GM19240 (cell line): Measurements from ENCODE around the gene NT5C1A.

Experiments used
- DNase-seq: peaks from one replicate; pipeline ENCODE4 v3.0.0; 2011; ENCODE audit warnings: low spot score; ENCODE audit not compliant: insufficient read length

Gene NT5C1A

DNA sequence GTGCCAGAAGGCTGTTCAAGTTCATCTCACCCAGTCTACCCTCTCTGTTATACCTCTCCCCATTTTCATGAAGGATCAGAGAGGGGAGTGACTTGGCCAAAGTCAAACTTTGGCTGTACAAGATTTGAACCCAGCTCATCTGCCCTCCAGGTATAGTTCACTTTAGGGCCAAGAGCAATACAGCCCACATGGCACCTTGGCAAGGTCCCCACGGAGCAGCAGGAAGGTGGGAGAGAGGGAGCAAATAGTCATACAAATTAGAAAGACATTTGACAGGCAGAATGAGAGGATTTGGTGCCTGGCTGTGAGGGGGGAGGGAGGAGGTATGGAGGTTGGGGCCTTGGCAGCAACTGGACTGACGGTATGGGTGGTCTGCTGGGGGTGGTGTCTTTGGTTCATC lies 18.3 kb upstream of the NT5C1A start:
- no peak for DNase-seq

DNA sequence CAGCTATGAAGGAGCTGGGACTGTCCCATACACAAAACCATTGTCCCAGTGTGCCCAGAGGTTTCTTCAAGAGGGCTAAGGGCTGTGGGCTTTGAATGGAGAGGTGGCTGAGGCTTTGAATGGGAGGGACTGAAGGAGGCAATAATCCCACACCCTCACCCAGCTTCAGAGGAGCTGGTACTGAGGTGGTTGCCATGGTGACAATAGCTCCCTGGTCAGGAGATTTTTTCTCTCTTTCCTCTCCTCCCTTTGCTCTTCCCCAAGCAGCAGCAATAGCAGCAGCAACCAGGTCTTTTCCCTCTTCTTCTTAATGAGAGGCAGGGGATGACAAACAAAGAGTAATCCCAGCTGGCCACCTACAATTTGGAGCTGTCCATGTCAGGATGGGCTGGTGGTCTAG lies 17.7 kb upstream of the NT5C1A start:
- no peak for DNase-seq

DNA sequence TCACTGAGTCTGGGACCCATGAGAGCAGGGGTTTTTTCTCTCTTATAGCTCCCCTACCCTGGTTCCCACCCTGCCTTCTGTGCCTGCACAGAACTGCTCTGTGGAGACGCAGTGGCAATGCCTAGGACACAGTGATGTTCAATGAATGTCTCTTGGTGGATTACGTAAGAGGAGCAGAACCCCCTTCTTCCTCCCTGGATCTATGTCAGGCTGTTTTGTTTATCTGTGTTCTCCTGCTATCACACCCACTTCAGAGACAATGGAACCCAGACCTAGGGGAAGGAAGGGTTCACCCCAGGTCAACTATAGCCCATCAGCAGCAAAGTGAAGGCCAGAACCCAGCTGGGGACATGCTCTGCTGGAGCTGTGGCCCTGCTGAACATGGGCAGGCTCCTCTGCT lies 17.3 kb upstream of the NT5C1A start:
- DNase-seq: no peak

DNA sequence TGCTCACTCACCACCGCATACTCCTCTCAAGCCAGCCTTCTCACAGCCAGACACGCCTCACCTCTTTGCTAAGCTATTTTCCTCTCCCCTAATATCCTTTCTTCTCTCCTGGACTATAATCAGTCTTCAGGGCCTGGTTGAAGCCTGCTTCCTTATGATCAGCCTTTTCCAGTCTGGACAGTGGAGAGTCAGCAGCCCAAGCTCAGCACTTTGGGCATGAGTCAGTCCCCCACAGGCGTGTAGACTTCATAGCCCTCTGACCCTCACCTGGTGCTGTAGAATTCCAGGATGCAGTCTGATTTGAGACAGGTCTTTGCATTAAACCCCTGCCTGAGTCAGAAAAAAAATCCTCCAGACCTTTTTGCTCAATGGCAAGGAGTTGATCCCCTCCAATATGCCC lies 16.8 kb upstream of the NT5C1A start:
- no peak for DNase-seq

GRCh38 chr1:39687243-39687642 lies 15.3 kb upstream of the NT5C1A start:
- DNase-seq: no peak

- DNase-seq: no peak
These were observed 13.2 kb upstream of the NT5C1A start for GRCh38 chr1:39685071-39685470.

- no peak for DNase-seq
These were observed 12.4 kb upstream of the NT5C1A start for GRCh38 chr1:39684313-39684664.

GRCh38 chr1:39683591-39684312 lies 11.8 kb upstream of the NT5C1A start:
- no peak for DNase-seq

DNA sequence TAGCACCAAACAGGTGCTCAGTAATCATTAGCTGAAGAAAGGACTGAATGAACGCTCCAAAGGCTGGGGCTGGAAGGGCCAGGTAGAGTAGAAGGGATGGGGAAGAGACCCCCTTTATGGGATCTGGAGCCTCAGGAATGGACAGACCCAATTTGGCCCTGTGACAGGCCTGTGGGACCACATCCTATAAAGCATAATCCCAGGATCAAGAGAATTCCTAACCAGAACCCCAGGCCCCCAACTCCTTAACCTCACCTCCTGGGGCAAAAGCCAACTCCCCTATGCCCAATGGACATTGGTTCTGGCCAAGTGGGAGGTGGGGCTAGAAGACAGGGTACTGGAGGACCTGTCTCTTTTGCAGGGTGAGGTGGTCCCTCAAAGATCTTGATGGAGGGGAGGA lies 10.1 kb upstream of the NT5C1A start:
- DNase-seq: no peak

- DNase-seq: no peak
These were observed 9.4 kb upstream of the NT5C1A start for GRCh38 chr1:39681294-39681693.

- DNase-seq: no peak
These were observed 8.8 kb upstream of the NT5C1A start for GRCh38 chr1:39680751-39681150.

- no peak for DNase-seq
These were observed 7.9 kb upstream of the NT5C1A start for GRCh38 chr1:39679821-39680220.

GRCh38 chr1:39678889-39679288 lies 7.0 kb upstream of the NT5C1A start:
- no peak for DNase-seq

DNA sequence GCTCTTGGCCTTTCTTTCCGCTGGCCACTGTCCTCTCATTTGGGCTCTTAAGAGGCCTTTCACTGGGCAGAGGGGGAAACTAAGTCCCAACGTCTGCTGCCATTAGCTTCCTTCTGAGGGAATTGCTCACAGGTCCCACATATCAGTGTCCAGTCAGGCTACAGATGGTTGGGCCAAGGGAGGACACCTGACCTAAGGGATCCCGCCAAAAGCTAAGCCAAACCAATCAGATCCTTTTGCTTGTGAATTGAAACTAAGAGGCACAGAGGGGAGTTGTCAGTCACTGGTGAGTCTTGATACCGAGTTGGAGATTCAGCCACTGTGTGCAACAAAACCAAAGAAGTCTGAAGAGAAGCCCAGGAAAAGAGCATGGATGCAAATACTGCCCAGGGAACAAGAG lies 5.7 kb upstream of the NT5C1A start:
- no peak for DNase-seq

GRCh38 chr1:39676948-39677548 lies 5.1 kb upstream of the NT5C1A start:
- DNase-seq: no peak

GRCh38 chr1:39675220-39675619 lies 3.3 kb upstream of the NT5C1A start:
- no peak for DNase-seq

GRCh38 chr1:39673215-39673614 lies 1.3 kb upstream of the NT5C1A start:
- DNase-seq: no peak

- no peak for DNase-seq
These were observed 642 bp upstream of the NT5C1A start for GRCh38 chr1:39672551-39672947.

GRCh38 chr1:39671433-39671792 lies 494 bp downstream of the NT5C1A start:
- no peak for DNase-seq

GRCh38 chr1:39670689-39671088 lies 1.2 kb downstream of the NT5C1A start:
- DNase-seq: no peak

DNA sequence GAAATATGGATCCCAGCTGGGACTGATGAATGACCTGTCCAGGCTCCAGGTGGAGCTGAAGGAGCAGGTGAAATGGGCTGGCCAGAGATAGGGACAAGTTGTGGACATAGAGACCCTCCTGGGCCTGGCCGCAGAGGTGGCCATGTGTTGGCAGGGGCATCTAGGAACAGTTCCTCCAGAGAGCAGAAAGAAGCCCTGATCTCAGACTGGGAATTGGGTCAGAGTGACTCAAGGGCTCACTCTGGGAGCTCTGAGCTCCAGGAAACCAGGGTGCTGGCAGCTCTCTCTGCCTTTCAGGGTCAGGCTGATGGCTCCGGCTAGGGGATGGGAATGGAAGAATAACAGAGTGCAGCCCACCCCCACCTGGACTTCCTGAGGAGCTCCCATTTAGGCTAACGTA lies 3.0 kb downstream of the NT5C1A start:
- no peak for DNase-seq

DNA sequence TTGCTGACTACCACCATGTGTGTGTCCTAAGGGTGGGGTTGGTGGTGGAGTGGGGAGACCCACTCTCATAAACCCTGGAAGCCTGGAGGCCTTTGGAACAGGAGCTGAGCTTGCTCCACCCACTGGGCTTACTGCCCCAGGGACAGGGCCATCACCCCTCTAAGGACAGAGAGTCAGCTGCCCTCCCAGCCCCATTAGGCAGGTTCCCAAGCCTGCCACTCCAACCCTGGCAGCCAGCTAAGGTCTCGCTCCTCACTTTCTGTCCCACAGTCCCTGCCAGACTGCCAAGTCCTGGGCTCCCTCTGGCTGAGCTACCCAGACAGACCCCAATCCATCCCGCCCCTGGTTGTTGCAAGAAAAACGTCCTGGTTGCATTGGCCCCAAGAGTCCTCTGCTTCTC lies 3.8 kb downstream of the NT5C1A start:
- DNase-seq: no peak

GRCh38 chr1:39666772-39667171 lies 5.1 kb downstream of the NT5C1A start:
- DNase-seq: peak; percentile 72

DNA sequence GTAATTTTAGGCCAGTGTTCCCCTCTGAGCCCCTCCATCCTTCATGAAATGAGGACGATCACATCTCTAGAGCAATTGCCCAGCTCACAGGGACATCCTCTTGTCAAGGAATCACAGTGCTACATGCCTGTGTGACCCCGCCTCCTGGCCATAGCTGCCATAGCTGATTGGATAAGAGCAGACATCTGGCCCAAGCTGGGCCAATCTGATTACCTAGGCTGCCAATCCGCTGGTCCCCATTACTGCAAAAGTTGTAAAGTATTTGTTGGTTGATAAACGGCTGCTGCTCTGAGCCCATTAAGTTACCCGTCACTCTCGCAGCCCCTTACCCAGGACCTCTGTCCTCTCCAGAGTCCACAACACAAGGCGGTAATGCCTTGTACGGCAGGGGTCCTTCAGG lies 8.3 kb downstream of the NT5C1A start:
- no peak for DNase-seq
